Ascending aorta (tissue), 2 donors: ENCODE measurements around the gene ADAD1. TPM values are rescaled to one million over a fixed set of nuclear protein-coding genes. Genes with fewer than 3 reads are reported as not detected.

ENCODE experiments used
- DNase-seq, 2 donors: peaks; one replicate each; pipeline ENCODE4 v3.0.0-alpha.2; 2019; ENCODE audit warnings: low spot score in 2 of 2
- H3K27ac ChIP-seq, 2 donors: fragments of 200-600 bp; sonication (generic); one replicate each; pipeline ENCODE4 v1.5.1; 2016 to 2017; ENCODE audit warnings: mild to moderate bottlenecking in 1 of 2
- H3K27me3 ChIP-seq: fragments of 200-600 bp; sonication (generic); one replicate; pipeline ENCODE4 v1.5.1; 2017
- H3K36me3 ChIP-seq, 2 donors: fragments of 200-600 bp; sonication (generic); one replicate each; pipeline ENCODE4 v1.5.1; 2016
- H3K4me1 ChIP-seq, 2 donors: fragments of 200-600 bp; sonication (generic); one replicate each; pipeline ENCODE4 v1.5.1; 2016 to 2017; ENCODE audit warnings: mild to moderate bottlenecking in 1 of 2
- H3K4me3 ChIP-seq, 2 donors: fragments of 200-600 bp; sonication (generic); one replicate each; pipeline ENCODE4 v1.5.1; 2016 to 2017; ENCODE audit warnings: mild to moderate bottlenecking in 1 of 2
- H3K9me3 ChIP-seq, 2 donors: fragments of 200-600 bp; sonication (generic); one replicate each; pipeline ENCODE4 v1.5.1; 2016
- intact Hi-C: fragments of 100-400 bp; cut with DNase I; formaldehyde crosslinking; loops from one replicate; pipeline ENCODE4 v1.15.1; 2023
- total RNA-seq: library from RNA; depleted of rRNA; stranded (reverse); fragments of >200 nt; gene quantifications from one replicate; pipeline ENCODE4 v1.1.0, GENCODE V29; 2016
- TF ChIP-seq, protein P1 (sequence below), 3 experiments: fragments of 200-600 bp in 2 of 3; fragments of 450-650 bp in 1 of 3; sonication (generic) in 2 of 3; IDR thresholded peaks; one replicate each; pipeline ENCODE4 v1.5.1; 2016 to 2019; ENCODE audit warnings: antibody characterized with exemption in 3 of 3, mild to moderate bottlenecking in 1 of 3, moderate library complexity in 1 of 3

Gene ADAD1
- total RNA-seq = not detected

DNA sequence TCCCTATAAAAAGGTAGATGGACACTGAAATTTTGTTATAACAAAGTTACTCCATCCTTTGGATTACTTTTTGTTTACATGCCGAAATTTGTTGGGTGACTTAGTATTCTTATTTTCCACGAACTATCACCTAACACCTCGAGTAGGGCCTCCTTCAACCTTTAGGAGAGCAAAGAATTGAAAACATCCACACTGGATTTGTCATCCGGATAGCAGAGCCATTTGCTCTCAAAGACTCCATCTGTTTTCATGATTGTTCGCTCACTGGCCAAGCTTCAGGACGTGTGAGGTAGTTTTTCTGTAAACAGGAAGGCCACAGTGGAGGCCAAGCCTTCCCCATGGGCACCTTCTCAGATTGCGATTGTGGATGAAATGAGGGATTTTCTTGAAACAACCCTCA lies at the start of gene ADAD1:
ADAD1 (plus strand) TSS at position 301 of the 400 bp plus-strand sequence. CDS start 1,059 bp downstream, outside the sequence.
- Histone ChIP-seq H3K27ac (no peak within 1 kb of the TSS), H3K4me1 (no peaks in the 10 kb centered on the region), H3K36me3 (no peaks in the 10 kb centered on the region), H3K4me3 (no peak within 1 kb of the TSS), H3K27me3 (no peaks in the 10 kb centered on the region), H3K9me3 (no peaks in the 10 kb centered on the region)
- intact Hi-C loops = no loop called here
- DNase-seq = no peak
- TF ChIP-seq, protein P1, sequence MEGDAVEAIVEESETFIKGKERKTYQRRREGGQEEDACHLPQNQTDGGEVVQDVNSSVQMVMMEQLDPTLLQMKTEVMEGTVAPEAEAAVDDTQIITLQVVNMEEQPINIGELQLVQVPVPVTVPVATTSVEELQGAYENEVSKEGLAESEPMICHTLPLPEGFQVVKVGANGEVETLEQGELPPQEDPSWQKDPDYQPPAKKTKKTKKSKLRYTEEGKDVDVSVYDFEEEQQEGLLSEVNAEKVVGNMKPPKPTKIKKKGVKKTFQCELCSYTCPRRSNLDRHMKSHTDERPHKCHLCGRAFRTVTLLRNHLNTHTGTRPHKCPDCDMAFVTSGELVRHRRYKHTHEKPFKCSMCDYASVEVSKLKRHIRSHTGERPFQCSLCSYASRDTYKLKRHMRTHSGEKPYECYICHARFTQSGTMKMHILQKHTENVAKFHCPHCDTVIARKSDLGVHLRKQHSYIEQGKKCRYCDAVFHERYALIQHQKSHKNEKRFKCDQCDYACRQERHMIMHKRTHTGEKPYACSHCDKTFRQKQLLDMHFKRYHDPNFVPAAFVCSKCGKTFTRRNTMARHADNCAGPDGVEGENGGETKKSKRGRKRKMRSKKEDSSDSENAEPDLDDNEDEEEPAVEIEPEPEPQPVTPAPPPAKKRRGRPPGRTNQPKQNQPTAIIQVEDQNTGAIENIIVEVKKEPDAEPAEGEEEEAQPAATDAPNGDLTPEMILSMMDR (IDR thresholded peaks at IDR 0.05) = no peak

DNA sequence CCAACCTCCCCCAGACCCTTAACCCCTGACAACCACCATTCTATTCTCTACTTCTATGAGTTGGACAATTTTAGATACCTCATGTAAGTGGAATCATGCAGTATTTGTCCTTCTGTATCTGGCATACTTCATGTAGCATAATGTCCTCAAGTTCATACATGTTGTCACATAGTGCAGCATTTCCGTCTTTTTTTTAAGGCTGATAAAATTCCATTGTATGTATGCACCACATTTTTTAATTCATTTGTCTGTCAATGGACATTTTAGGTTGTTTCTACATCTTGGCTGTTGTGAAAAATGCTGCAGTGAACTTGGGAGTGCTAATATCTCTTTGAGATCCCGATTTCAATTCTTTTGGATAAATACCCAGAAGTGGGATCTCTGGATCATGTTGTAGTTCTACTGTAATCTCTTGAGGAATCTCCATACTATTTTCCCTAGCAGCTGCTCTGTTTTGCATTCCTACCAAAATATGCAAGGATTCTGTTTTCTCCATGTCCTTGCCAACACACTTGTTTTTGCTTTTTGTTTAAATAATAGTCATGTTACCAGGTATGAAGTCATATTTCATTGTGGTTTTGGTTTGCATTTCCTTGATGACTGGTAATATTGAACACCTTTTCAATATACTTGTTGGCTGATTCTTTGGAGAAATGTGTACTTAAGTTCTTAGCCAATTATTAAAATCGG lies 48.8 kb upstream of the ADAD1 start:
- TF ChIP-seq, protein P1 (IDR thresholded peaks at IDR 0.05) = no peak
- H3K36me3 ChIP-seq = peaks cover 20 to 26% of the 10 kb centered on the region in 2 donors
- H3K27ac ChIP-seq = no peak overlapping the region
- no peak for DNase-seq
- H3K27me3 ChIP-seq = no peaks in the 10 kb centered on the region
- H3K9me3 ChIP-seq = no peaks in the 10 kb centered on the region
- H3K4me3 ChIP-seq = no peak overlapping the region
- H3K4me1 ChIP-seq = no peaks in the 10 kb centered on the region
- intact Hi-C loops = loop anchor here (10.0 kb wide), 1 partner anchor 125 kb away; no protein-coding TSS in a partner anchor

DNA sequence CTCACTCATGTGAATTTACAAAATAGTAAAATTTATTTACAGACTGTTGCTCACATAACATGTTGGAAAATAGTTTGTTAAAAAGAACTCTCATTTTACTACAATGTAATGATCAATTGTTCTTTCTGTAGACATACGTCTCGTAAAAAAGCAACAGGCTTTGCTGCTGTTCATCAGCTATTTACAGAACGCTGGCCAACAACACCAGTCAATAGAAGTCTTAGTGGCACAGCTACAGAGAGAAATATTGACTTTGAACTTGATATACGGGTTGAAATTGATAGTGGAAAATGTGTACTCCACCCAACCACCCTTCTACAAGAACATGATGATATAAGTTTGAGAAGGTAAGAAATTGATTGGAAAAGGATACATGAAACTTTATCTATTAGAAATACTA lies 47.6 kb upstream of the ADAD1 start:
- Histone ChIP-seq H3K27me3 (no peaks in the 10 kb centered on the region), H3K4me3 (no peak overlapping the region), H3K9me3 (no peaks in the 10 kb centered on the region), H3K27ac (no peak overlapping the region), H3K4me1 (no peaks in the 10 kb centered on the region), H3K36me3 (peaks cover 19 to 36% of the 10 kb centered on the region in 2 donors)
- no peak for DNase-seq
- TF ChIP-seq, protein P1 (IDR thresholded peaks at IDR 0.05) = no peak
- intact Hi-C loops = no loop called here

DNA sequence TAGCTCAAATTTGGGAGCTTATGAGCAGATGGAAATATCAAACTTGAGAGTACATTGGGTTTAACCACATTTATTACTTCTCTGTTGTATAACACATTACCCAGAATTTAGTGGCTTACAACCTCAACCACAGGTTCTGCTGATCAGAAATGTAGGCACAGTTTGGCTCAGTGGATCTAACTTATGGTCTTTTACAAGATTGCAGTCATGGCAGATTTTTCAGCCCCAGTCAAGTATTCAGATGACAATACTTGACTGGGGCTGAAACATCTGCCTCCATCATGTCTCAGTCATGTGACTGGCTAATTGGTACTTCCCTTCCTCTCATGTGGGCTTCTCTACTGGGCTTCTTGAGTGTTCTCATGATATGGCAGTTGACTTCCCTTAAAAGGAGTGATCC lies 44.0 kb upstream of the ADAD1 start:
- no peaks in the 10 kb centered on the region for H3K9me3 ChIP-seq
- intact Hi-C loops = no loop called here
- H3K4me3 ChIP-seq = no peak overlapping the region
- no peak for DNase-seq
- H3K4me1 ChIP-seq = no peaks in the 10 kb centered on the region
- H3K36me3 ChIP-seq = peaks cover 26 to 60% of the 10 kb centered on the region in 2 donors
- no peaks in the 10 kb centered on the region for H3K27me3 ChIP-seq
- TF ChIP-seq, protein P1 (IDR thresholded peaks at IDR 0.05) = no peak
- H3K27ac ChIP-seq = no peak overlapping the region

DNA sequence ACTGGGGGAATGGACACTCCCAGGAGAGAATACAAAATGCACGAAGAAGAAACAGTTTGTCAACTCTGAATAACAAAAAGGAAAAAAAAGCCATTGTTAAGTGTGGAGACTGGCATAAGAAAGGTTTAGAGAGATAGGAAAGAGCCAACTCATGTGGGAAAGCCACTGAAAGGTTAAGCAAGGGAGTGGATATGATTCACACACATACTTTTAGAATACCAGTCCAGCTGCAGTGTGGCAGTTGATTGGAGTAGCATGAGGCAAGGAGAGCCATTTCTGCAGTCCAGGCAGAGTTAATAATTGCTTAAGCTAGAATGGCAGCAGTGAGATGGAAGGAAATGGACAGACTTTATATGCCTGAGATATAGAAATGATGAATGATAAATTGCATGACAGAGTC lies 36.9 kb upstream of the ADAD1 start:
- intact Hi-C loops = no loop called here
- Histone ChIP-seq H3K27me3 (no peaks in the 10 kb centered on the region), H3K36me3 (peaks cover 9 to 48% of the 10 kb centered on the region in 2 donors)

More for the DNA sequence above, 36.9 kb upstream of the ADAD1 start:
- no peak overlapping the region for H3K27ac ChIP-seq
- H3K4me1 ChIP-seq = no peaks in the 10 kb centered on the region
- H3K9me3 ChIP-seq = no peaks in the 10 kb centered on the region
- TF ChIP-seq, protein P1 (IDR thresholded peaks at IDR 0.05) = no peak
- no peak for DNase-seq
- H3K4me3 ChIP-seq = no peak overlapping the region
